WTC11 (cell line): ENCODE data around the gene MAP3K21. TPM values are rescaled to one million over a fixed set of nuclear protein-coding genes. Genes with fewer than 3 reads are reported as not detected.

Source experiments
- ATAC-seq: fragments of 200-7000 bp; cut with Tn5 transposase; 2 replicates; pipeline ENCODE4 v1.10.0; 2021; ENCODE audit warnings: mild to moderate bottlenecking, moderate library complexity
- CTCF ChIA-PET: fragments of 300-600 bp; sonication (Branson Sonifier 250); formaldehyde crosslinking; loops from one replicate; lab custom pipeline; 2021; ENCODE audit warnings: antibody characterized with exemption; lab: Charles Lee
- POLR2A ChIA-PET: fragments of 350-600 bp; sonication (Branson Sonifier 250); formaldehyde crosslinking; loops from one replicate; lab custom pipeline; 2021; ENCODE audit warnings: antibody characterized with exemption; lab: Charles Lee
- DNase-seq: peaks from one replicate; pipeline ENCODE4 v3.0.0; 2021; ENCODE audit warnings: low spot score
- H3K27ac Mint-ChIP-seq: 2 replicates; pipeline ENCODE4 v1.8.0; 2021; ENCODE audit warnings: mixed read lengths
- H3K27me3 Mint-ChIP-seq: 2 replicates; pipeline ENCODE4 v1.8.0; 2021; ENCODE audit warnings: low read depth, mild to moderate bottlenecking, moderate library complexity, mixed read lengths
- H3K36me3 Mint-ChIP-seq: 2 replicates; pipeline ENCODE4 v1.8.0; 2021; ENCODE audit warnings: mixed read lengths
- H3K4me1 Mint-ChIP-seq: 2 replicates; pipeline ENCODE4 v1.8.0; 2022; ENCODE audit warnings: mixed read lengths
- H3K4me3 Mint-ChIP-seq: 2 replicates; pipeline ENCODE4 v1.8.0; 2021; ENCODE audit warnings: mild to moderate bottlenecking, moderate library complexity, mixed read lengths
- H3K9me3 Mint-ChIP-seq: 2 replicates; pipeline ENCODE4 v1.8.0; 2021; ENCODE audit warnings: mixed read lengths
- EMX1 ChIP-seq: fragments of 250-450 bp; sonication (Bioruptor Pico); IDR thresholded peaks from 2 replicates; pipeline ENCODE4 v1.8.0; 2021; ENCODE audit warnings: mild to moderate bottlenecking
- GRHL2 ChIP-seq: fragments of 250-450 bp; sonication (Bioruptor Pico); IDR thresholded peaks from 2 replicates; pipeline ENCODE4 v1.8.0; 2022; ENCODE audit warnings: mild to moderate bottlenecking, moderate library complexity; ENCODE audit not compliant: insufficient replicate concordance, severe bottlenecking
- JAZF1 ChIP-seq: fragments of 250-450 bp; sonication (Bioruptor Pico); IDR thresholded peaks from 2 replicates; pipeline ENCODE4 v1.9.0; 2021; ENCODE audit warnings: moderate library complexity, mild to moderate bottlenecking, inconsistent platforms
- MYBL2 ChIP-seq: sonication (generic); formaldehyde crosslinking; IDR thresholded peaks from 2 replicates; pipeline ENCODE4 v1.8.1; 2023; ENCODE audit warnings: mild to moderate bottlenecking, moderate library complexity, missing genetic modification reagents
- NFE2L1 ChIP-seq: sonication (generic); formaldehyde crosslinking; IDR thresholded peaks from 2 replicates; pipeline ENCODE4 v1.8.1; 2023; ENCODE audit warnings: missing genetic modification reagents
- RELA ChIP-seq: sonication (generic); formaldehyde crosslinking; IDR thresholded peaks from 2 replicates; pipeline ENCODE4 v1.8.1; 2022; ENCODE audit warnings: missing genetic modification reagents, mild to moderate bottlenecking, borderline replicate concordance
- SP1 ChIP-seq: sonication (generic); formaldehyde crosslinking; conservative IDR thresholded peaks from 2 replicates; pipeline ENCODE4 v1.8.1; 2022; ENCODE audit warnings: missing genetic modification reagents
- TEAD1 ChIP-seq: sonication (generic); formaldehyde crosslinking; IDR thresholded peaks from 2 replicates; pipeline ENCODE4 v1.8.0; 2022; ENCODE audit warnings: mild to moderate bottlenecking, missing genetic modification reagents
- ZNF121 ChIP-seq: sonication (generic); formaldehyde crosslinking; IDR thresholded peaks from 2 replicates; pipeline ENCODE4 v1.8.0; 2023; ENCODE audit warnings: missing genetic modification reagents
- ZNF232 ChIP-seq: sonication (generic); formaldehyde crosslinking; IDR thresholded peaks from 2 replicates; pipeline ENCODE4 v1.8.0; 2022; ENCODE audit warnings: mild to moderate bottlenecking, missing genetic modification reagents
- ZNF317 ChIP-seq: sonication (generic); formaldehyde crosslinking; IDR thresholded peaks from 2 replicates; pipeline ENCODE4 v1.8.1; 2023; ENCODE audit warnings: low read depth, mild to moderate bottlenecking, moderate library complexity, missing genetic modification reagents, borderline replicate concordance
- total RNA-seq: library from RNA; stranded (reverse); gene quantifications from 3 replicates; pipeline ENCODE4 v1.2.3, GENCODE V29; 2021
- TF ChIP-seq, protein P1 (sequence below): fragments of 250-450 bp; sonication (Bioruptor Pico); IDR thresholded peaks from 2 replicates; pipeline ENCODE4 v1.8.0; 2021; ENCODE audit warnings: mild to moderate bottlenecking
- TF ChIP-seq, protein P2 (sequence below): sonication (generic); formaldehyde crosslinking; IDR thresholded peaks from 2 replicates; pipeline ENCODE4 v1.8.1; 2023; ENCODE audit warnings: mild to moderate bottlenecking, missing genetic modification reagents
- TF ChIP-seq, protein P3 (sequence below): sonication (generic); formaldehyde crosslinking; IDR thresholded peaks from 2 replicates; pipeline ENCODE4 v1.8.1; 2023; ENCODE audit warnings: mild to moderate bottlenecking, missing genetic modification reagents, borderline replicate concordance
- TF ChIP-seq, protein P4 (sequence below): sonication (generic); formaldehyde crosslinking; IDR thresholded peaks from 2 replicates; pipeline ENCODE4 v1.8.0; 2022; ENCODE audit warnings: mild to moderate bottlenecking, missing genetic modification reagents
- TF ChIP-seq, protein P5 (sequence below): sonication (generic); formaldehyde crosslinking; IDR thresholded peaks from 2 replicates; pipeline ENCODE4 v1.8.1; 2023; ENCODE audit warnings: mild to moderate bottlenecking, missing genetic modification reagents, moderate library complexity
- TF ChIP-seq, protein P6 (sequence below): fragments of 250-450 bp; sonication (Bioruptor Pico); IDR thresholded peaks from 2 replicates; pipeline ENCODE4 v1.9.0; 2021; ENCODE audit warnings: mild to moderate bottlenecking
- TF ChIP-seq, protein P7 (sequence below): sonication (generic); formaldehyde crosslinking; IDR thresholded peaks from 2 replicates; pipeline ENCODE4 v1.8.1; 2022; ENCODE audit warnings: low read depth, mild to moderate bottlenecking, moderate library complexity, missing genetic modification reagents, borderline replicate concordance
- TF ChIP-seq, protein P8 (sequence below): sonication (generic); formaldehyde crosslinking; IDR thresholded peaks from 2 replicates; pipeline ENCODE4 v1.8.0; 2022; ENCODE audit warnings: mild to moderate bottlenecking, missing genetic modification reagents
- TF ChIP-seq, protein P9 (sequence below): sonication (generic); formaldehyde crosslinking; IDR thresholded peaks from 2 replicates; pipeline ENCODE4 v1.8.0; 2022; ENCODE audit warnings: mild to moderate bottlenecking, missing genetic modification reagents

The MAP3K21 gene
- total RNA-seq, 1 experiment from 2014 or later: 24.0 TPM

DNA sequence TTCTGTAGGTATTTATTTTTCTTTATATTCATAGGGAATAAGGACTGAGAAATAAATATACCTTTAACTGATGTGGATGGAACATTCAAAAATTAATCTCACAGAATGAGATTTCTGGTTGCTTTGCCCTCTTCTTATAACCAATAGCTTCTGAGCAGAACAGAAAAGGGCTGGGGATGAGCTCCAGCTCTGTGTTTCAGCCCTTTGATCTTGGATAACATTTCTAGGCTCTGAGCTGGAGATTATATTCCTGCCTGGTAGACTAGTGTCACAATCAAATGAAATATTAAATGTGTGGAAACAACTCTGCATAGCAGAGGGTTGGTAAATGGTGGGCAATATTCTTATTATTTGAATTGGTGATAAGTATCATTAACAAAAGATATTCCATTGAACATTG is 14.6 kb downstream of the MAP3K21 start:
- no peak for ATAC-seq
- H3K36me3 Mint-ChIP-seq: peaks cover 24% of the 10 kb centered on the region
- H3K4me1 Mint-ChIP-seq: peaks cover 30% of the 10 kb centered on the region
- ChIA-PET CTCF (interaction anchor here (0.9 kb wide), 1 partner anchor 9 kb away, joined by 5 read pairs; no protein-coding TSS in a partner anchor), POLR2A (no interaction called here)
- H3K27me3 Mint-ChIP-seq: no peaks in the 10 kb centered on the region
- no peak overlapping the region for H3K4me3 Mint-ChIP-seq
- no peak for DNase-seq
- TF ChIP-seq ZNF317 (CRISPR knock-in tag): no peak
- TF ChIP-seq EMX1 (CRISPR knock-in tag): no peak
- TF ChIP-seq JAZF1 (CRISPR knock-in tag): no peak
- no peak for TF ChIP-seq ZNF121 (CRISPR knock-in tag)
- TF ChIP-seq ZNF232 (CRISPR knock-in tag): no peak
- TF ChIP-seq, protein P1, sequence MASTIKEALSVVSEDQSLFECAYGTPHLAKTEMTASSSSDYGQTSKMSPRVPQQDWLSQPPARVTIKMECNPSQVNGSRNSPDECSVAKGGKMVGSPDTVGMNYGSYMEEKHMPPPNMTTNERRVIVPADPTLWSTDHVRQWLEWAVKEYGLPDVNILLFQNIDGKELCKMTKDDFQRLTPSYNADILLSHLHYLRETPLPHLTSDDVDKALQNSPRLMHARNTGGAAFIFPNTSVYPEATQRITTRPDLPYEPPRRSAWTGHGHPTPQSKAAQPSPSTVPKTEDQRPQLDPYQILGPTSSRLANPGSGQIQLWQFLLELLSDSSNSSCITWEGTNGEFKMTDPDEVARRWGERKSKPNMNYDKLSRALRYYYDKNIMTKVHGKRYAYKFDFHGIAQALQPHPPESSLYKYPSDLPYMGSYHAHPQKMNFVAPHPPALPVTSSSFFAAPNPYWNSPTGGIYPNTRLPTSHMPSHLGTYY (CRISPR knock-in tag): no peak
- no peak for TF ChIP-seq TEAD1
- TF ChIP-seq, protein P2, sequence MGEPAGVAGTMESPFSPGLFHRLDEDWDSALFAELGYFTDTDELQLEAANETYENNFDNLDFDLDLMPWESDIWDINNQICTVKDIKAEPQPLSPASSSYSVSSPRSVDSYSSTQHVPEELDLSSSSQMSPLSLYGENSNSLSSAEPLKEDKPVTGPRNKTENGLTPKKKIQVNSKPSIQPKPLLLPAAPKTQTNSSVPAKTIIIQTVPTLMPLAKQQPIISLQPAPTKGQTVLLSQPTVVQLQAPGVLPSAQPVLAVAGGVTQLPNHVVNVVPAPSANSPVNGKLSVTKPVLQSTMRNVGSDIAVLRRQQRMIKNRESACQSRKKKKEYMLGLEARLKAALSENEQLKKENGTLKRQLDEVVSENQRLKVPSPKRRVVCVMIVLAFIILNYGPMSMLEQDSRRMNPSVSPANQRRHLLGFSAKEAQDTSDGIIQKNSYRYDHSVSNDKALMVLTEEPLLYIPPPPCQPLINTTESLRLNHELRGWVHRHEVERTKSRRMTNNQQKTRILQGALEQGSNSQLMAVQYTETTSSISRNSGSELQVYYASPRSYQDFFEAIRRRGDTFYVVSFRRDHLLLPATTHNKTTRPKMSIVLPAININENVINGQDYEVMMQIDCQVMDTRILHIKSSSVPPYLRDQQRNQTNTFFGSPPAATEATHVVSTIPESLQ (CRISPR knock-in tag): no peak
- no peak for TF ChIP-seq RELA (CRISPR knock-in tag)
- TF ChIP-seq, protein P3, sequence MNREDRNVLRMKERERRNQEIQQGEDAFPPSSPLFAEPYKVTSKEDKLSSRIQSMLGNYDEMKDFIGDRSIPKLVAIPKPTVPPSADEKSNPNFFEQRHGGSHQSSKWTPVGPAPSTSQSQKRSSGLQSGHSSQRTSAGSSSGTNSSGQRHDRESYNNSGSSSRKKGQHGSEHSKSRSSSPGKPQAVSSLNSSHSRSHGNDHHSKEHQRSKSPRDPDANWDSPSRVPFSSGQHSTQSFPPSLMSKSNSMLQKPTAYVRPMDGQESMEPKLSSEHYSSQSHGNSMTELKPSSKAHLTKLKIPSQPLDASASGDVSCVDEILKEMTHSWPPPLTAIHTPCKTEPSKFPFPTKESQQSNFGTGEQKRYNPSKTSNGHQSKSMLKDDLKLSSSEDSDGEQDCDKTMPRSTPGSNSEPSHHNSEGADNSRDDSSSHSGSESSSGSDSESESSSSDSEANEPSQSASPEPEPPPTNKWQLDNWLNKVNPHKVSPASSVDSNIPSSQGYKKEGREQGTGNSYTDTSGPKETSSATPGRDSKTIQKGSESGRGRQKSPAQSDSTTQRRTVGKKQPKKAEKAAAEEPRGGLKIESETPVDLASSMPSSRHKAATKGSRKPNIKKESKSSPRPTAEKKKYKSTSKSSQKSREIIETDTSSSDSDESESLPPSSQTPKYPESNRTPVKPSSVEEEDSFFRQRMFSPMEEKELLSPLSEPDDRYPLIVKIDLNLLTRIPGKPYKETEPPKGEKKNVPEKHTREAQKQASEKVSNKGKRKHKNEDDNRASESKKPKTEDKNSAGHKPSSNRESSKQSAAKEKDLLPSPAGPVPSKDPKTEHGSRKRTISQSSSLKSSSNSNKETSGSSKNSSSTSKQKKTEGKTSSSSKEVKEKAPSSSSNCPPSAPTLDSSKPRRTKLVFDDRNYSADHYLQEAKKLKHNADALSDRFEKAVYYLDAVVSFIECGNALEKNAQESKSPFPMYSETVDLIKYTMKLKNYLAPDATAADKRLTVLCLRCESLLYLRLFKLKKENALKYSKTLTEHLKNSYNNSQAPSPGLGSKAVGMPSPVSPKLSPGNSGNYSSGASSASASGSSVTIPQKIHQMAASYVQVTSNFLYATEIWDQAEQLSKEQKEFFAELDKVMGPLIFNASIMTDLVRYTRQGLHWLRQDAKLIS (CRISPR knock-in tag): no peak
- TF ChIP-seq, protein P4, sequence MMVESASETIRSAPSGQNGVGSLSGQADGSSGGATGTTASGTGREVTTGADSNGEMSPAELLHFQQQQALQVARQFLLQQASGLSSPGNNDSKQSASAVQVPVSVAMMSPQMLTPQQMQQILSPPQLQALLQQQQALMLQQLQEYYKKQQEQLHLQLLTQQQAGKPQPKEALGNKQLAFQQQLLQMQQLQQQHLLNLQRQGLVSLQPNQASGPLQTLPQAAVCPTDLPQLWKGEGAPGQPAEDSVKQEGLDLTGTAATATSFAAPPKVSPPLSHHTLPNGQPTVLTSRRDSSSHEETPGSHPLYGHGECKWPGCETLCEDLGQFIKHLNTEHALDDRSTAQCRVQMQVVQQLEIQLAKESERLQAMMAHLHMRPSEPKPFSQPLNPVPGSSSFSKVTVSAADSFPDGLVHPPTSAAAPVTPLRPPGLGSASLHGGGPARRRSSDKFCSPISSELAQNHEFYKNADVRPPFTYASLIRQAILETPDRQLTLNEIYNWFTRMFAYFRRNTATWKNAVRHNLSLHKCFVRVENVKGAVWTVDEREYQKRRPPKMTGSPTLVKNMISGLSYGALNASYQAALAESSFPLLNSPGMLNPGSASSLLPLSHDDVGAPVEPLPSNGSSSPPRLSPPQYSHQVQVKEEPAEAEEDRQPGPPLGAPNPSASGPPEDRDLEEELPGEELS: no peak
- TF ChIP-seq, protein P5, sequence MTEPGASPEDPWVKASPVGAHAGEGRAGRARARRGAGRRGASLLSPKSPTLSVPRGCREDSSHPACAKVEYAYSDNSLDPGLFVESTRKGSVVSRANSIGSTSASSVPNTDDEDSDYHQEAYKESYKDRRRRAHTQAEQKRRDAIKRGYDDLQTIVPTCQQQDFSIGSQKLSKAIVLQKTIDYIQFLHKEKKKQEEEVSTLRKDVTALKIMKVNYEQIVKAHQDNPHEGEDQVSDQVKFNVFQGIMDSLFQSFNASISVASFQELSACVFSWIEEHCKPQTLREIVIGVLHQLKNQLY (CRISPR knock-in tag): no peak
- TF ChIP-seq GRHL2 (CRISPR knock-in tag): no peak
- TF ChIP-seq, protein P6, sequence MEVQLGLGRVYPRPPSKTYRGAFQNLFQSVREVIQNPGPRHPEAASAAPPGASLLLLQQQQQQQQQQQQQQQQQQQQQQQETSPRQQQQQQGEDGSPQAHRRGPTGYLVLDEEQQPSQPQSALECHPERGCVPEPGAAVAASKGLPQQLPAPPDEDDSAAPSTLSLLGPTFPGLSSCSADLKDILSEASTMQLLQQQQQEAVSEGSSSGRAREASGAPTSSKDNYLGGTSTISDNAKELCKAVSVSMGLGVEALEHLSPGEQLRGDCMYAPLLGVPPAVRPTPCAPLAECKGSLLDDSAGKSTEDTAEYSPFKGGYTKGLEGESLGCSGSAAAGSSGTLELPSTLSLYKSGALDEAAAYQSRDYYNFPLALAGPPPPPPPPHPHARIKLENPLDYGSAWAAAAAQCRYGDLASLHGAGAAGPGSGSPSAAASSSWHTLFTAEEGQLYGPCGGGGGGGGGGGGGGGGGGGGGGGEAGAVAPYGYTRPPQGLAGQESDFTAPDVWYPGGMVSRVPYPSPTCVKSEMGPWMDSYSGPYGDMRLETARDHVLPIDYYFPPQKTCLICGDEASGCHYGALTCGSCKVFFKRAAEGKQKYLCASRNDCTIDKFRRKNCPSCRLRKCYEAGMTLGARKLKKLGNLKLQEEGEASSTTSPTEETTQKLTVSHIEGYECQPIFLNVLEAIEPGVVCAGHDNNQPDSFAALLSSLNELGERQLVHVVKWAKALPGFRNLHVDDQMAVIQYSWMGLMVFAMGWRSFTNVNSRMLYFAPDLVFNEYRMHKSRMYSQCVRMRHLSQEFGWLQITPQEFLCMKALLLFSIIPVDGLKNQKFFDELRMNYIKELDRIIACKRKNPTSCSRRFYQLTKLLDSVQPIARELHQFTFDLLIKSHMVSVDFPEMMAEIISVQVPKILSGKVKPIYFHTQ: no peak
- TF ChIP-seq, protein P7, sequence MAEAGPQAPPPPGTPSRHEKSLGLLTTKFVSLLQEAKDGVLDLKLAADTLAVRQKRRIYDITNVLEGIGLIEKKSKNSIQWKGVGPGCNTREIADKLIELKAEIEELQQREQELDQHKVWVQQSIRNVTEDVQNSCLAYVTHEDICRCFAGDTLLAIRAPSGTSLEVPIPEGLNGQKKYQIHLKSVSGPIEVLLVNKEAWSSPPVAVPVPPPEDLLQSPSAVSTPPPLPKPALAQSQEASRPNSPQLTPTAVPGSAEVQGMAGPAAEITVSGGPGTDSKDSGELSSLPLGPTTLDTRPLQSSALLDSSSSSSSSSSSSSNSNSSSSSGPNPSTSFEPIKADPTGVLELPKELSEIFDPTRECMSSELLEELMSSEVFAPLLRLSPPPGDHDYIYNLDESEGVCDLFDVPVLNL (CRISPR knock-in tag): no peak
- TF ChIP-seq, protein P8, sequence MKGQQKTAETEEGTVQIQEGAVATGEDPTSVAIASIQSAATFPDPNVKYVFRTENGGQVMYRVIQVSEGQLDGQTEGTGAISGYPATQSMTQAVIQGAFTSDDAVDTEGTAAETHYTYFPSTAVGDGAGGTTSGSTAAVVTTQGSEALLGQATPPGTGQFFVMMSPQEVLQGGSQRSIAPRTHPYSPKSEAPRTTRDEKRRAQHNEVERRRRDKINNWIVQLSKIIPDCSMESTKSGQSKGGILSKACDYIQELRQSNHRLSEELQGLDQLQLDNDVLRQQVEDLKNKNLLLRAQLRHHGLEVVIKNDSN (CRISPR knock-in tag): no peak
- TF ChIP-seq NFE2L1 (CRISPR knock-in tag): no peak
- TF ChIP-seq, protein P9, sequence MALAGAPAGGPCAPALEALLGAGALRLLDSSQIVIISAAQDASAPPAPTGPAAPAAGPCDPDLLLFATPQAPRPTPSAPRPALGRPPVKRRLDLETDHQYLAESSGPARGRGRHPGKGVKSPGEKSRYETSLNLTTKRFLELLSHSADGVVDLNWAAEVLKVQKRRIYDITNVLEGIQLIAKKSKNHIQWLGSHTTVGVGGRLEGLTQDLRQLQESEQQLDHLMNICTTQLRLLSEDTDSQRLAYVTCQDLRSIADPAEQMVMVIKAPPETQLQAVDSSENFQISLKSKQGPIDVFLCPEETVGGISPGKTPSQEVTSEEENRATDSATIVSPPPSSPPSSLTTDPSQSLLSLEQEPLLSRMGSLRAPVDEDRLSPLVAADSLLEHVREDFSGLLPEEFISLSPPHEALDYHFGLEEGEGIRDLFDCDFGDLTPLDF: no peak
- TF ChIP-seq SP1 (CRISPR knock-in tag): no peak
- TF ChIP-seq MYBL2 (CRISPR knock-in tag): no peak
- H3K9me3 Mint-ChIP-seq: peaks cover 21% of the 10 kb centered on the region
- H3K27ac Mint-ChIP-seq: no peak overlapping the region
